Measurements from ENCODE around the gene KLF5.

Gene KLF5

GRCh38 chr13:73061876-73062275, 3.1 kb downstream of the KLF5 start:
- no peaks in the 10 kb centered on the region for H3F3A ChIP-seq (ENCODE audit: control insufficient read depth, insufficient read depth)
- H3K36me3 ChIP-seq (ENCODE audit: control insufficient read depth, low read length) = no peaks in the 10 kb centered on the region
- no peaks in the 10 kb centered on the region for H3K9me2 ChIP-seq (replicated peaks; ENCODE audit: control insufficient read depth, low read length)
- no peak overlapping the region for H3K4me2 ChIP-seq (ENCODE audit: low read length)
- no peak for TF ChIP-seq EZH2phosphoT487 (IDR thresholded peaks at IDR 0.05; ENCODE audit: borderline replicate concordance, low read length)
- TF ChIP-seq, protein P1, sequence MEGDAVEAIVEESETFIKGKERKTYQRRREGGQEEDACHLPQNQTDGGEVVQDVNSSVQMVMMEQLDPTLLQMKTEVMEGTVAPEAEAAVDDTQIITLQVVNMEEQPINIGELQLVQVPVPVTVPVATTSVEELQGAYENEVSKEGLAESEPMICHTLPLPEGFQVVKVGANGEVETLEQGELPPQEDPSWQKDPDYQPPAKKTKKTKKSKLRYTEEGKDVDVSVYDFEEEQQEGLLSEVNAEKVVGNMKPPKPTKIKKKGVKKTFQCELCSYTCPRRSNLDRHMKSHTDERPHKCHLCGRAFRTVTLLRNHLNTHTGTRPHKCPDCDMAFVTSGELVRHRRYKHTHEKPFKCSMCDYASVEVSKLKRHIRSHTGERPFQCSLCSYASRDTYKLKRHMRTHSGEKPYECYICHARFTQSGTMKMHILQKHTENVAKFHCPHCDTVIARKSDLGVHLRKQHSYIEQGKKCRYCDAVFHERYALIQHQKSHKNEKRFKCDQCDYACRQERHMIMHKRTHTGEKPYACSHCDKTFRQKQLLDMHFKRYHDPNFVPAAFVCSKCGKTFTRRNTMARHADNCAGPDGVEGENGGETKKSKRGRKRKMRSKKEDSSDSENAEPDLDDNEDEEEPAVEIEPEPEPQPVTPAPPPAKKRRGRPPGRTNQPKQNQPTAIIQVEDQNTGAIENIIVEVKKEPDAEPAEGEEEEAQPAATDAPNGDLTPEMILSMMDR (IDR thresholded peaks at IDR 0.05; ENCODE audit: low read depth, low read length, poor library complexity, severe bottlenecking) = no peak
- H3K27ac ChIP-seq (ENCODE audit: low read depth, low read length) = no peak overlapping the region
- H3K4me1 ChIP-seq (ENCODE audit: control insufficient read depth, low read length) = peaks cover 15% of the 10 kb centered on the region
- no peak overlapping the region for H3K4me3 ChIP-seq (ENCODE audit: low read length)
- no peaks in the 10 kb centered on the region for H4K20me1 ChIP-seq (ENCODE audit: control insufficient read depth, insufficient read depth, low read depth, low read length)
- H3K79me2 ChIP-seq (ENCODE audit: control insufficient read depth, low read length) = no peaks in the 10 kb centered on the region
- H3K27me3 ChIP-seq (ENCODE audit: control insufficient read depth, low read length) = peaks cover 40% of the 10 kb centered on the region
- H3K9me3 ChIP-seq (ENCODE audit: control insufficient read depth, insufficient read depth, low read length) = no peaks in the 10 kb centered on the region

- no peak for TF ChIP-seq EZH2phosphoT487 (IDR thresholded peaks at IDR 0.05; ENCODE audit: borderline replicate concordance, low read length)
- TF ChIP-seq, protein P1 (IDR thresholded peaks at IDR 0.05; ENCODE audit: low read depth, low read length, poor library complexity, severe bottlenecking) = no peak
- H3K36me3 ChIP-seq (ENCODE audit: control insufficient read depth, low read length) = no peaks in the 10 kb centered on the region
- no peaks in the 10 kb centered on the region for H3K79me2 ChIP-seq (ENCODE audit: control insufficient read depth, low read length)
- H3K9me3 ChIP-seq (ENCODE audit: control insufficient read depth, insufficient read depth, low read length) = no peaks in the 10 kb centered on the region
- peaks cover 15% of the 10 kb centered on the region for H3K4me1 ChIP-seq (ENCODE audit: control insufficient read depth, low read length)
- peaks cover 36% of the 10 kb centered on the region for H3K27me3 ChIP-seq (ENCODE audit: control insufficient read depth, low read length)
- no peak overlapping the region for H3K4me3 ChIP-seq (ENCODE audit: low read length)
- no peaks in the 10 kb centered on the region for H4K20me1 ChIP-seq (ENCODE audit: control insufficient read depth, insufficient read depth, low read depth, low read length)
- no peak overlapping the region for H3K27ac ChIP-seq (ENCODE audit: low read depth, low read length)
- no peaks in the 10 kb centered on the region for H3F3A ChIP-seq (ENCODE audit: control insufficient read depth, insufficient read depth)
- H3K4me2 ChIP-seq (ENCODE audit: low read length) = no peak overlapping the region
- H3K9me2 ChIP-seq (replicated peaks; ENCODE audit: control insufficient read depth, low read length) = no peaks in the 10 kb centered on the region
Measured at GRCh38 chr13:73062468-73062867, 3.7 kb downstream of the KLF5 start.

DNA sequence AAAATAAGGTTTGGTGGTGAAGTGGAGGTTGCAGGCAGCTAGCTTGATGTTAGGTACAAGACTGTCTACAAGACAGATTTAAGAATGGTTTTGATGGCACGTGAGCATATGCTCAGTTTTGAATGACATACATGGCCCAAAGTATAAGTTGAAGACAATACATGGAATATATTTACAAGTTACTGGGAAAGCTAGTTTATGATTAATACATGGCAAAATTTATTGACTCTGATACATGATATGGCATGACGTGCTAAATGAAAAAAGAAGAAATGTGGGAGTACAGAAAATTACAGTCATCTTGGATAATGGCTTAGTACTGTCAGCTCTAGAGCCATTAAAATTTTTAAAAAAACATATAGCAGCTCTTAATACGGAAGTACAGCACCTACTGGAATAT, 4.4 kb downstream of the KLF5 start:
- TF ChIP-seq, protein P1 (IDR thresholded peaks at IDR 0.05; ENCODE audit: low read depth, low read length, poor library complexity, severe bottlenecking) = no peak
- no peak for TF ChIP-seq EZH2phosphoT487 (IDR thresholded peaks at IDR 0.05; ENCODE audit: borderline replicate concordance, low read length)
- no peaks in the 10 kb centered on the region for H3F3A ChIP-seq (ENCODE audit: control insufficient read depth, insufficient read depth)
- H3K4me1 ChIP-seq (ENCODE audit: control insufficient read depth, low read length) = peaks cover 13% of the 10 kb centered on the region
- H3K4me3 ChIP-seq (ENCODE audit: low read length) = no peak overlapping the region
- H3K79me2 ChIP-seq (ENCODE audit: control insufficient read depth, low read length) = no peaks in the 10 kb centered on the region
- H3K36me3 ChIP-seq (ENCODE audit: control insufficient read depth, low read length) = no peaks in the 10 kb centered on the region
- H4K20me1 ChIP-seq (ENCODE audit: control insufficient read depth, insufficient read depth, low read depth, low read length) = no peaks in the 10 kb centered on the region
- no peak overlapping the region for H3K4me2 ChIP-seq (ENCODE audit: low read length)
- peaks cover 29% of the 10 kb centered on the region for H3K27me3 ChIP-seq (ENCODE audit: control insufficient read depth, low read length)
- no peaks in the 10 kb centered on the region for H3K9me2 ChIP-seq (replicated peaks; ENCODE audit: control insufficient read depth, low read length)
- no peak overlapping the region for H3K27ac ChIP-seq (ENCODE audit: low read depth, low read length)
- H3K9me3 ChIP-seq (ENCODE audit: control insufficient read depth, insufficient read depth, low read length) = no peaks in the 10 kb centered on the region

All from DOHH2 (cell line).